Neuronal stem cell (in vitro differentiated cells): ENCODE results near the gene ADAD2.

Source experiments
- DNase-seq: peaks from one replicate; pipeline ENCODE4 v3.0.0-alpha.2; 2013; ENCODE audit warnings: low spot score
- H2AFZ ChIP-seq: one replicate; pipeline ENCODE4 v1.6.1; 2013; ENCODE audit warnings: mild to moderate bottlenecking, low read length, inconsistent platforms
- H2AK5ac ChIP-seq: 2 replicates; pipeline ENCODE4 v1.6.1; 2013; ENCODE audit warnings: low read depth, mild to moderate bottlenecking, inconsistent platforms, low read length, moderate library complexity, mixed read lengths
- H2BK120ac ChIP-seq: 2 replicates; pipeline ENCODE4 v1.6.1; 2013; ENCODE audit warnings: low read depth, mild to moderate bottlenecking, inconsistent platforms, low read length, moderate library complexity, mixed read lengths
- H2BK12ac ChIP-seq: one replicate; pipeline ENCODE4 v1.6.1; 2013; ENCODE audit warnings: low read length, inconsistent platforms
- H2BK15ac ChIP-seq: 2 replicates; pipeline ENCODE4 v1.6.1; 2013; ENCODE audit warnings: mild to moderate bottlenecking, low read length, inconsistent platforms, mixed read lengths
- H2BK5ac ChIP-seq: one replicate; pipeline ENCODE4 v1.6.1; 2013; ENCODE audit warnings: inconsistent platforms, mild to moderate bottlenecking, low read length, moderate library complexity
- H3K14ac ChIP-seq: one replicate; pipeline ENCODE4 v1.6.1; 2013; ENCODE audit warnings: low read length, inconsistent platforms
- H3K18ac ChIP-seq: 2 replicates; pipeline ENCODE4 v1.6.1; 2013; ENCODE audit warnings: low read length, inconsistent platforms
- H3K23ac ChIP-seq: 2 replicates; pipeline ENCODE4 v1.6.1; 2013; ENCODE audit warnings: low read depth, mild to moderate bottlenecking, mixed read lengths, low read length, inconsistent platforms; ENCODE audit not compliant: poor library complexity
- H3K27ac ChIP-seq: replicated peaks from 3 replicates; pipeline ENCODE4 v1.5.1; 2013; ENCODE audit warnings: low read length, inconsistent platforms
- H3K27me3 ChIP-seq, 3 experiments: 2 replicates each; pipeline ENCODE4 v1.6.1; 2013; ENCODE audit warnings: low read length in 3 of 3, mild to moderate bottlenecking in 2 of 3, inconsistent platforms in 1 of 3, low read depth in 1 of 3, mixed read lengths in 1 of 3, moderate library complexity in 1 of 3; ENCODE audit not compliant: control insufficient read depth in 3 of 3, insufficient read depth in 3 of 3
- H3K36me3 ChIP-seq, 2 donors: replicated peaks in 1 of 2; 2 replicates each; pipeline ENCODE4 v1.6.1; 2013; ENCODE audit warnings: low read length in 2 of 2; ENCODE audit not compliant: control insufficient read depth in 2 of 2, insufficient read depth in 2 of 2
- H3K4ac ChIP-seq: 2 replicates; pipeline ENCODE4 v1.6.1; 2013; ENCODE audit warnings: inconsistent platforms, mild to moderate bottlenecking, low read length, moderate library complexity
- H3K4me1 ChIP-seq, 2 donors: 1 replicate in 1 of 2; 2 replicates in 1 of 2; pipeline ENCODE4 v1.6.1; 2013; ENCODE audit warnings: low read length in 2 of 2, low read depth in 1 of 2; ENCODE audit not compliant: control insufficient read depth in 2 of 2, insufficient read depth in 1 of 2
- H3K4me2 ChIP-seq: one replicate; pipeline ENCODE4 v1.6.1; 2013; ENCODE audit warnings: mild to moderate bottlenecking, low read length, inconsistent platforms; ENCODE audit not compliant: insufficient read depth, poor library complexity, severe bottlenecking
- H3K4me3 ChIP-seq, 2 donors: 2 replicates each; pipeline ENCODE4 v1.5.1; 2013; ENCODE audit warnings: low read length in 2 of 2, mild to moderate bottlenecking in 2 of 2, inconsistent platforms in 1 of 2, moderate library complexity in 1 of 2
- H3K79me1 ChIP-seq: one replicate; pipeline ENCODE4 v1.6.1; 2013; ENCODE audit warnings: low read depth, mild to moderate bottlenecking, inconsistent platforms, low read length, moderate library complexity
- H3K9ac ChIP-seq: one replicate; pipeline ENCODE4 v1.6.1; 2013; ENCODE audit warnings: mild to moderate bottlenecking, low read depth, low read length, inconsistent platforms; ENCODE audit not compliant: poor library complexity
- H3K9me3 ChIP-seq, 2 donors: replicated peaks in 1 of 2; 2 replicates each; pipeline versions ENCODE3 to v1.6.1; 2013; ENCODE audit warnings: low read length in 2 of 2, mild to moderate bottlenecking in 2 of 2, inconsistent platforms in 1 of 2, low read depth in 1 of 2, mixed read lengths in 1 of 2, moderate library complexity in 1 of 2; ENCODE audit not compliant: control insufficient read depth in 2 of 2, insufficient read depth in 1 of 2
- H4K8ac ChIP-seq: one replicate; pipeline ENCODE4 v1.6.1; 2013; ENCODE audit warnings: low read depth, mild to moderate bottlenecking, inconsistent platforms, low read length, moderate library complexity
- H4K91ac ChIP-seq: one replicate; pipeline ENCODE4 v1.6.1; 2013; ENCODE audit warnings: low read length, low read depth, mild to moderate bottlenecking, inconsistent platforms; ENCODE audit not compliant: poor library complexity
- WGBS, 2 donors: extraction: QIAGEN DNeasy Blood & Tissue Kit; methylation state at CpG; one replicate each; pipeline ENCODE4 v1.1.7; 2013; ENCODE audit warnings: missing lambda C conversion rate in 2 of 2, mixed read lengths in 1 of 2; ENCODE audit not compliant: insufficient read length in 2 of 2, insufficient replicate concordance in 1 of 2; ENCODE audit errors: extremely low coverage in 2 of 2; 5-methylcytosine and 5-hydroxymethylcytosine counted together

The ADAD2 gene

GRCh38 chr16:84161037-84161436 is 29.9 kb upstream of the ADAD2 start:
- Histone ChIP-seq H3K36me3 (no peaks in the 10 kb centered on the region), H2BK12ac (no peak overlapping the region), H3K9ac (no peak overlapping the region), H4K8ac (no peak overlapping the region), H3K79me1 (no peaks in the 10 kb centered on the region), H3K4ac (no peak overlapping the region), H2BK120ac (no peak overlapping the region), H3K14ac (no peak overlapping the region), H3K23ac (no peak overlapping the region), H3K27me3 (peaks cover 0 to 34% (median 0%) of the 10 kb centered on the region in 3 experiments), H3K4me2 (no peak overlapping the region), H2BK5ac (no peak overlapping the region), H4K91ac (no peak overlapping the region), H3K4me1 (no peaks in the 10 kb centered on the region), H3K18ac (no peak overlapping the region), H2AK5ac (no peak overlapping the region), H2AFZ (peak overlapping the region; percentile 35), H3K27ac (no peak overlapping the region), H3K4me3 (no peak overlapping the region), H3K9me3 (no peaks in the 10 kb centered on the region), H2BK15ac (no peak overlapping the region)
- DNase-seq = no peak
- WGBS, 2 donors = no CpG with 5 or more reads among the region's 10 CpGs

- peaks cover 0 to 34% (median 0%) of the 10 kb centered on the region in 3 experiments for H3K27me3 ChIP-seq
Measured at GRCh38 chr16:84161801-84162200, 29.2 kb upstream of the ADAD2 start.

GRCh38 chr16:84165746-84166145 is 25.2 kb upstream of the ADAD2 start:
- no peak overlapping the region for H3K27ac ChIP-seq
- no peak overlapping the region for H2BK12ac ChIP-seq
- no peak overlapping the region for H4K91ac ChIP-seq
- H3K9me3 ChIP-seq = no peaks in the 10 kb centered on the region
- no peak overlapping the region for H2BK5ac ChIP-seq
- H3K18ac ChIP-seq = no peak overlapping the region
- H3K79me1 ChIP-seq = no peaks in the 10 kb centered on the region
- peaks cover 0 to 9% (median 0%) of the 10 kb centered on the region in 3 experiments for H3K27me3 ChIP-seq
- H3K14ac ChIP-seq = no peak overlapping the region
- H3K4me2 ChIP-seq = no peak overlapping the region
- H2AK5ac ChIP-seq = no peak overlapping the region
- H3K23ac ChIP-seq = no peak overlapping the region
- no peaks in the 10 kb centered on the region for H3K36me3 ChIP-seq
- H3K4me1 ChIP-seq = no peaks in the 10 kb centered on the region
- no CpG with 5 or more reads among the region's 7 CpGs for WGBS, 2 donors
- no peak for DNase-seq
- H3K4me3 ChIP-seq = no peak overlapping the region
- no peak overlapping the region for H4K8ac ChIP-seq
- no peak overlapping the region for H3K9ac ChIP-seq
- no peak overlapping the region for H2BK15ac ChIP-seq
- H2AFZ ChIP-seq = no peak overlapping the region
- no peak overlapping the region for H2BK120ac ChIP-seq
- H3K4ac ChIP-seq = no peak overlapping the region

More at GRCh38 chr16:84161801-84162200, 29.2 kb upstream of the ADAD2 start:
- no peak overlapping the region for H2AFZ ChIP-seq
- no peak overlapping the region for H3K23ac ChIP-seq
- no peak overlapping the region for H3K9ac ChIP-seq
- no peak overlapping the region for H3K27ac ChIP-seq
- no peak overlapping the region for H3K4me2 ChIP-seq
- no peaks in the 10 kb centered on the region for H3K4me1 ChIP-seq
- H4K91ac ChIP-seq = no peak overlapping the region
- no peak overlapping the region for H3K14ac ChIP-seq
- no peak overlapping the region for H2AK5ac ChIP-seq
- H2BK12ac ChIP-seq = no peak overlapping the region
- no peaks in the 10 kb centered on the region for H3K36me3 ChIP-seq
- no peak overlapping the region for H3K4ac ChIP-seq
- DNase-seq = no peak
- no peak overlapping the region for H2BK15ac ChIP-seq
- H2BK120ac ChIP-seq = no peak overlapping the region
- no peak overlapping the region for H2BK5ac ChIP-seq
- no CpG with 5 or more reads among the region's 3 CpGs for WGBS, 2 donors
- no peak overlapping the region for H3K18ac ChIP-seq
- H3K9me3 ChIP-seq = no peaks in the 10 kb centered on the region
- no peak overlapping the region for H4K8ac ChIP-seq
- H3K79me1 ChIP-seq = no peaks in the 10 kb centered on the region
- H3K4me3 ChIP-seq = no peak overlapping the region

- Histone ChIP-seq H4K8ac (no peak overlapping the region), H3K4me3 (no peak overlapping the region), H2BK12ac (no peak overlapping the region), H2AFZ (no peak overlapping the region), H2BK120ac (no peak overlapping the region), H3K9ac (no peak overlapping the region), H2AK5ac (no peak overlapping the region), H3K4ac (no peak overlapping the region), H2BK5ac (peak overlapping the region; percentile 11), H3K9me3 (no peaks in the 10 kb centered on the region), H4K91ac (no peak overlapping the region), H3K4me1 (no peaks in the 10 kb centered on the region), H3K27me3 (peaks cover 0 to 7% (median 0%) of the 10 kb centered on the region in 3 experiments), H3K36me3 (no peaks in the 10 kb centered on the region), H3K4me2 (peak overlapping the region; percentile 18), H3K27ac (no peak overlapping the region), H3K23ac (no peak overlapping the region), H3K18ac (peak overlapping the region; percentile 19), H3K14ac (no peak overlapping the region), H3K79me1 (no peaks in the 10 kb centered on the region), H2BK15ac (no peak overlapping the region)
- DNase-seq = no peak
- no CpG with 5 or more reads among the region's 13 CpGs for WGBS, 2 donors
Measured at GRCh38 chr16:84166796-84167695, 23.9 kb upstream of the ADAD2 start.
